HG02623 (cell line): ENCODE measurements around the gene RAB21.
"Not testable (repeated sequence)": the region's sequence is repeated elsewhere in the genome, so short reads cannot be mapped to it uniquely, and the experiment has no call there.

Source experiments
- ATAC-seq: cut with Tn5 transposase; IDR thresholded peaks from one replicate; pipeline ENCODE4 v1.9.1; 2021; ENCODE audit warnings: moderate library complexity; ENCODE audit not compliant: unreplicated experiment

RAB21 gene

DNA sequence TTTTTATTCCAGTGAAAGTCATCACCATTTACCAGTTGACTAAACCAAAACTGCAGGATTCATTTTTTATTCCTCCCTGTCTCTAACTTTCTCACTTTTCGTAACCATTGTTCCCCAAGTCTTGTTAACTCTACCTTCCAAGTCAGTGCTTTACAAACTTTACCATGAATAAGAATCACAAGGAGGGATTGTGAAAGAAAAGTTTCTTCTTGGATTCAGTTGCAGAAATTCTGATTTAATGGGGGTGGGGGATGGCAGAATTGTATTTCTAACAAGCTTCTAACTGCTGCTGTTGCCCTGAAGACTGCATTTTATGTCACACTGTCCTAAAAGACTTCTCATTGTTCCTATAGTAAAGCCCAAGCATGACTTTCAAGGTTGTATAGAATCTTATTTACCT is 5.0 kb upstream of the RAB21 start:
- ATAC-seq: no peak

DNA sequence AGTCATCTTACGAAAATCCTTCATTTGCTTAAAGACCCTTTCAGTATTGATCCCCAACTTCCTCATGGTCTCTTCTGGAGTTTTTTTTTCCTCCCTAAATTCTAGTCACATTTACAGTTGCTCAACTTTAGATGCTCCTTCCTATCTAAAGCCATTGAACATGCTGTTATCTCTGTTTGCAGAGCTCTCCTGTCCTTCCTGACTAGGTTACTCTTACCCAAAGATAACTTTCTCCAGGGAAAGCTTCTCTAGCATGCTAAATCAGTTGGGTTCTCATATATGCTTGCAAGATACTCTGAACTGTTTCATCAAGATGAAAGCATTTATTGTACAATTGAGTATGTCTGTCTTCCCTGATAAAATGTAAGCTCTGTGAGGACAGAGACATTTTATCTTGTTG is 1.8 kb upstream of the RAB21 start:
- ATAC-seq: no peak

DNA sequence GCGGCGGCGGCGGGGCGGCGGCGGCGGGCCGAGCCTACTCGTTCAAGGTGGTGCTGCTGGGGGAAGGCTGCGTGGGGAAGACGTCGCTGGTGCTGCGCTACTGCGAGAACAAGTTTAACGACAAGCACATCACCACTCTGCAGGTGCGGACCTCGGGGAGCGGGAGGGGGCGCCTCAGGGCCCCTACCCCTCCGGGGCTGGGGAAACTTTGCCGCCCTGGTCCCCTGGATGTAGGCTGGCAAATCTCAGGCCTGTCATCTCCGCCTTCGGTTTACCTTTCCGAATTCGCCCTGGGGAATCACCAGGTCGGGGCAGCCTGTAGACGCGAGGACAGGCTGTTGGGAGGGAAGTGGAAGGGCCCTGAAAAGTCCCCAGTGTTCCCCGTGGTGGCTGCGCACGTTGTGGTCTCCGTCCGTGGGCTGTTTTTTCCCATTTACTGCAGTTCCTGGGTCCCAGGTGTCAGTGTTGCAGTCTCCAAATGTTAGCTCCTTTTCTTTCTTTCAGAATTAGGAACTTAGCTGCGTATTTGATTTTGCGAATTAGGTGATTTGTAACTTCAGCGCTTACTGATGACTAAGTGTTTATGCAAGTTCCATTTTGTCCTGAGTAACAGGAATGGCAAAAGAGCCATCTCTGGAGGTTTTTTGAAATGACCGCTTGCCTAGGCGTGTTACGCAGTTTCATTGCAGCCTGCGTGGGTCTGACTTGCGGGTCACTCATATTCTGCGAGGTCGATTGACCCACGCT is 656 bp downstream of the RAB21 start:
- peak; percentile 50 for ATAC-seq

DNA sequence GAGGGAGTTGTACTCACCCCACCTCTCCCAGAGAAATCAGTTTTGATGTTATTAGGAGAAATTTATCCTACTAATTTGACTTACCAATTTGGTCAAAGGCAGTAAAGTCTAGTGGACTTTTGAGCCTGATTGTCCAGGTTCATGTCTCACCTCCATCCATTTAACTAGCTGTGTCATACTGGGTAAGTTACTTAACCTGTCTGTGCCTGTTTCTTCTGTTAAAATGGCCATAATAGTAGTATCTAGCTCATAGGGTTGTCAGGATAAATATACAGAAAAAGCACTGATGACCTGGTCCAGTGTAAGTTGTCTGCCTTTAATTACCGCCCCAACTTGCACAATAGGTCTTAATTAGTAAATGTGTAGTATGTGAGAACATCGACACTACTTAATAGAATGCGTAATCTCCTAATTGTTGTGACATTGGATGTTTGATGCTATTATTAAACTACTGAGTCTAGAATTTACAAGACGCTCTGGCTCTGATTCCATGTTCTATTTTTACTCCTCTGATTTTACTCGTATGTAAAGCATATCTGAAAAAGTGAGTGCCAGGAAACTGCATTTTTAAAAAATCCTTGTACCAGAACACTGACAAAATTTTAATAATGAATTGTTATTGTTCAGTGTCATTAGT is 1.5 kb downstream of the RAB21 start:
- ATAC-seq: no peak

DNA sequence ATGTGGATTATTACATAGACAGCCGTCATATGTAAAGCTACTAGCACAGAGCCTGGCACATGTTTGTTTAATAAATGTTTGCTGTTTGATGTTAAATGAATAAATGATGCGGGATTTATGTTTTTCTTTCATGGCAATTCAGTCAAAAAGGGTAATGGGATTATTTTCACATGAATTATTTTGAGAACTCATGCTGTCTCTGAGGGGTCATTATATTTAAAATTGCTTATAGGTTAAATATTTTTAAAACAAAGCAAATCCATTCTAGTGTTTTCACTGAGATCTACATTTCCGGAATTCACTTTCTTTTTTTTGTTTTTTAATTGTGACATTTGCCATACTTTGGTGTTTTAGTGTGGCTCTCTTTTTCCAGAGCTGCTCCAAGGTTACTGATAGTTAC is 5.3 kb downstream of the RAB21 start:
- ATAC-seq: no peak

DNA sequence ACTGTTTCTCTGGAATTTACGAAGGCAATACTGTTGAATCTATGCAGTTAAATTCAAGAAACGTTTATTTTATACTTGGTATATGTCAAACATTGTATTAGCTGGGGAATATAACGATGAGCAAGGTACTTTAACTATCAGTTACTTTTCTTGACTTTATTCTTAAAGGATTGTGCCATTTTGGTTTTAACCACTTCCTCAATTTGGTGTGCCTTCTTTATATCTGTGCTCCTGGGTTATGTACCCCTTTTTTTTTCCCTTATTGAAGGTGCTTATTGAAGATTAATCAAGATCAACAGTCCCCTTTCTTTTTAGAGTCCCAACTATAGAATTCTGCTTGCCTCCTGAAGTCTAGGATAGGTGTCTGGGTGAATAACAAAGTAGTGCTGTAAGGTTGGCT is 5.8 kb downstream of the RAB21 start:
- no peak for ATAC-seq

DNA sequence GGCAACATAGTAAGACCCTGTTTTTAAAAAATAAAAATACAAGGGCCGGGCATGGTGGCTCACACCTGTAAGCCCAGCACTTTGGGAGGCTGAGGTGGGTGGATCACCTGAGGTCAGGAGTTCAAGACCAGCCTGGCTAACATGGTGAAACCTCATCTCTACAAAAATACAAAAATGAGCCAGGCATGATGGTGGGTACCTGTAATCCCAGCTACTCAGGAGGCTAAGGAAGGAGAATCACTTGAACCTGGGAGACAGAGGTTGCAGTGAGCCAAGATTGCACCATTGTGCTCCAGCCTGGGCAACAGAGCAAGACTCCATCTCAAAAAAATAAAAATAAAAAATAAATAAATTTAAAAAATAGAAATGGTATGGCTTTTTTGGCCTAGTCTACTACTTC is 6.7 kb downstream of the RAB21 start:
- not testable (repeated sequence) for ATAC-seq

DNA sequence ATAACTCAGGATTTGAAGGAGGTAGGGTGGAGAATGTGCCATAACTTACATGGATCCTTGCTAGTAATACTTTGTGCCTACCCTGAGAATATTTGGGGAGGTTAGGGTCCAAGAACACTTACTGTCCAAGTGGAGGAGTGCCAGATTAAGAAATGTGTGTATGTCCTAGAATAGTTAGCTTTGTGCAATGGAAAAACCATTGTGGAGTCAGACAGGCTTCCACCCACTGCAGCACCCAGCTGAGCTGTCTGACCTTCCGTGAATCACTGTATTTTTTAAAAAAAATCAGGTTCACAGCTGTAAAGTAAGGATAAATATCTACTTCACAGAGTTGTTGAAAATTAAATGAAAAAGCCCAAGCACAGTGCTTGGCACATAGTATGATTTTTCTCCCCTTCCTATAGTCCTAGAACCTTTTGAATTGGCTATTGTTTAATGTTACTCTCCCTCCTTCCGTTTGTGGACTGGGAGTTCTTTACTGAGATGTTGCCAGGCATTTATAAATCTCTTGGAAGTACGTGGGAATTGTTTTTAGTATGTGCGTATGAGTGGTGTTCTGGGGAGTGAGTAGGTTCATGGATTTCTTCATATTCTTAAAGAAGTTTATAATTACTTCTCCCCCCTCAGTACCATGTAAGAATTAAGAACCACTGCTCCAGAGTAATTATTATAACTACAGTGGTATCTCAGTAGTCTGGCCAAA is 9.2 kb downstream of the RAB21 start:
- ATAC-seq: no peak

DNA sequence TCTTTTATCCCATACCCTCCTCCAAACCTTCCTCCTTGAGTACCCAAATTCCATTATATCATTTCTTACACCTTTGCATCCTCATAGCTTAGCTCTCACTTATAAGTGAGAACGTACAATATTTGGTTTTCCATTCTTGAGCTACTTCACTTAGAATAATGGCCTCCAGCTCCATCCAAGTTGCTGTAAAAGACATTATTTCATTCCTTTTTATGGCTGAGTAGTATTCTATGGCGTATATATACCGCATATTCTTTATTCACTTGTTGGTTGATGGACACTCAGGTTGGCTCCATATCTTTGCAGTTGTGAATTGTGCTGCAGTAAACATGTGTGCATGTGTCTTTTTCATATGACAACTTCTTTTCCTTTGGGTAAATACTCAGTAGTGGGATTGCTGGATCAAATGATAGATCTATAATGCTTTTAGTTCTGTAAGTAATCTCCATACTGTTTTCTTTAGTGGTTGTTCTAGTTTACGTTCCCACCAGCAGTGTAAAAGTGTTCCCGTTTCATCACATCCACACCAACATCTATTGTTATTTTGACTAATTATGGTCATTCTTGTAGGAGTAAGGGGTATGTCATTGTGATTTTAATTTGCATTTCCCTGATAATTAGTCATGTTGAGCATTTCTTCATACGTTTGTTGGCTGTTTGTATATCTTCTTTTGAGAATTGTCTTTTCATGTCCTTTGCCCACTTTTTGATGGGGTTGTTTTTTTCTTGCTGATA is 10.1 kb downstream of the RAB21 start:
- ATAC-seq: no peak

DNA sequence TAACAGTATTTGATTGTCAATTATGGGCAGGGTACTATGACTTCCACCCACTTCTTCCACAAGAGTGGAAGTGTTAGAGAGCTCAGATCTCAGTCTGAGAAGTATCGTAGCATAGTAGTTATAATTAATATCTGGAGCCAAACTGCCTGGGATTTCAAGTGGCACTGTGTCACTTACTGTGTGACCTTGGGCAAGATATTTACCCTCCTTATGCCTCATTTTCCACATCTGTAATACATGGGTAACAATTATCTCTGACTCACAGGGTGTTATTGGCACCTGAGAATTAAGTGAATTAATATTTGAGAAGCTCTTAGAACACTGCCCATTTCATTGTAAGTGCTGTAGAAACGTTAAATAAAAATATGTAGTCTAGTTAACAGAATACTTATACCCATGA is 11.5 kb downstream of the RAB21 start:
- ATAC-seq: no peak

DNA sequence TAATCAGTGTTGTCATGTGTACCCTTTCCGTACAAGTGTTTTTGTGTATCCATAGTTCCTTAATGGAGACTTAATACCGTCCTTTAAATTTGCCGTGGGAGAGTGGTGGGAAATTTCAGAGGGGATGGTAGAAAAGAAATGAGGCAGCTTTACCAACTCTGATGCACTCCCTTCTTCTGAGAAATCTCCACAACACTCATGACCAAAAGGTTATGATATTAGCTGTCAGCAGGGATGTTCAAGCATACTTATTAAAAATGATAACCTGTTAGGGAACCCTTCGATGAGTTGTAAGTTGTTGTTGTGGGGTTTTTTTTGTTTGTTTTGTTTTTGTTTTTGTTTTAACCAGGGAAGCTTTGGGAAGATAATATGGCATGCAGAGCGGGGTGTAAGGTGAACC is 12.5 kb downstream of the RAB21 start:
- no peak for ATAC-seq

DNA sequence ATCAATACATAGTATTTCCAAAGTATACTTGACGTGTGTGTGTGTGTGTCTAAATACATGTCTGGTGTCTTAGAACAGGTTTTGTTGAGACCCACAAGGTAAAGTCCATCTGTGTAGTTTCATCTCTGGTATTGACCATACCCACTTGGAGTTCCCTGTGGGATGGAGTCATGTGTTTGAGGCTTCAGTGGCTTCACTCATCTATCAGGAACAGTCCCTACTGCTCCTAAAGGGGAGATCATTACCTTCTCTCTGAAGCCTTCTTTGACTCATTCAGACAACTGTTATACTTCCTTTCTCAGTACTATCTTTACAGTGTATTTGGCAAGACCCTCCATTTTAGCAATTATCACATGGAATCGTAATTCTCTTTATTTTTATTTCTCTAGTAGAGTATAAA is 14.2 kb downstream of the RAB21 start:
- ATAC-seq: no peak

DNA sequence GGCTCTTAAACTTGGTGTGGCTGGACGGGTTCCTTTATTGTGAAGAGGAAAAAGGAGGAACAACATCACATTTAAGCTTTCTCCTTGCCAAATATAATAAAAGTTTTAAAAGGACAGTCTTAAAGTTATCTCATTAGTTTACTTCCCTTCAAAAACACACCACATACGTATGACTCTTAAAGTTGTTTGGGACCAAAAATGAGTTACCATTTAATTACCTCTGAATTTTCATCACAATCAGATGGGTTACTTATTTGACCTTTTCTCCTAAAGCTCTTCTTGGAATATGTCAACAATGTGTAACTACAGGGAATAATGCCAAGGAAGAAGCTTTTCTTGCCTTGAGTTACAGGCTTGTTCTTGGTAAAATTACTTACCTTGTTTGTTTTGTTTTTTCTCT is 16.4 kb downstream of the RAB21 start:
- ATAC-seq: no peak

DNA sequence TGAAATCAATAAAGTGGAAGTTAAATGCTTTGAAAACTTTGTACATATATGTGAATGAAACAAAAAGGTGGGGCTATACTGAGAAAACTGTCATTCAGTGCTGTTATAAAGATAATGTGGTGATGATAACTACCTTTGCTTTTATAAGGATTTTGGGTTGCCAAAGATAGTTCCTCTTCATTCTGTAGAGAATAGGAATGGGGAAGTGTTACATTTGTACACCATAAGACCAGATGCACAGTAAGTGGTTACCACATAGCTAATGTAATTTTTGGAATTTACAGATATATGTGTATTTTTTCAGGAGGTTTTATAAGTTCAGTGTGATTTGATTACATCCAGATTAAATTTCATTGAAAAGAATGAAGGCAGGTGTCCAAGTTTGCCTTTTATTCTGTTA is 18.1 kb downstream of the RAB21 start:
- no peak for ATAC-seq

DNA sequence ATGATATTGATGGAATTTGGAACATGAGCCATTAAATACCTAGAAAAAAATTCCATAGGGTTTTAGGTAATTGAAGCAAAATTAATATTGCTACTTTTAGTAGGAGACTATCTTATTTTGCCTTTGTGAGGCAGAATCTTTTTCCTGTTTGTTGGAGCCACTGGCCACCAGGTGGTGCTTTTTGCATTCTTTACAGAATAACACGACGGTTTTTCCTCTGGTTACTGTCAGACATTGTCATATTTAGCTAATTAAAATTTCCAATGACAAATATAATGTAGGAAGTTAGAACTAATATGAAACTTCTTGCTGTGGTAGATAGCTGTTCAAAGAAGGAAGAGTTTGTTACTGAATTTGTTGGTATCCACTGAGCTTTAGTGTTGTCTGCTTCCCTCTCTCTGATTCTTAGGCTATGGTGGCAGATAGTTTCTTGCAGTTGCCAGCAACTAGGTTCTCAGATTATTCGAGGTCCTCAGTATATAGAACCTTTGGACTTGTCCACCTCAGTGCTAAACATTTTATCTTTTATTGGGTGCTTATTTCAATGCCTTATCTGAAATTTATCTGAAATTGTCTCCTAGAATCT is 25.7 kb downstream of the RAB21 start:
- ATAC-seq: no peak

DNA sequence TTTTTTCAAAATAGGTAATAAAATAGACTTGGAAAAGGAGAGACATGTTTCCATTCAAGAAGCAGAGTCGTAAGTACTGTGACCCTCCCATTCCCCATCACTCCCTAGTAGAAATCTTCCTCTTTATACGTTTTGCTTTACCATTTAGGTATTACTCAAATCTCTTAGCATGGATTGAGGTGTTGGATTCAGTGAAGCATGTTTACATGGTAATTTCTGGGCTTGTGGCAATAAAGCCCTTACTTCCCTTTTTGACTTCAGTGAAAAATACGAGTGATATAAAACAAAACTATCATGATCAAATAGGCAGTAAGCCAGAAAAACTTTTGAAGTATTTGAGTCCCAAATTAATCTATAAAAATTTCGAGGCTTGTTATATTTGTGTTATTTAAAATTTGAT is 27.4 kb downstream of the RAB21 start:
- ATAC-seq: peak; percentile 68

DNA sequence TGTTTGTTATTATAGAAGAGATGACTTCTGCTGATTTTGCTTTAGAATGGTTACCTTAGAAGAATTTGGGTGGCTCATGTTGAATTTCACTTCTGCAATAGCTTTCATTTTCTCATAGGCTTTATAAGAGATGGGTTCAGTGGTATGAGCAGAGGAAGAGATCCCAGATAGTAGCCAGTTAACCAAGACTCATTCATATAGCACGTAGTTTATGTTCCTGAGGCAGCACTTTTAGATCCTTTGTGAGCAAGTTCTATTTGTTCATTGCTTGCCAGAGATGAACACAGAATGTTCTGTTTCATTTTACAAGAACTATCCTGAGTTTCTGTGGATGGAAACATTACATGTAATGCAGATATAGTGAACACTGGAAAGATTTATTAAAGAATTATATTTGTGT is 32.2 kb downstream of the RAB21 start:
- no peak for ATAC-seq

DNA sequence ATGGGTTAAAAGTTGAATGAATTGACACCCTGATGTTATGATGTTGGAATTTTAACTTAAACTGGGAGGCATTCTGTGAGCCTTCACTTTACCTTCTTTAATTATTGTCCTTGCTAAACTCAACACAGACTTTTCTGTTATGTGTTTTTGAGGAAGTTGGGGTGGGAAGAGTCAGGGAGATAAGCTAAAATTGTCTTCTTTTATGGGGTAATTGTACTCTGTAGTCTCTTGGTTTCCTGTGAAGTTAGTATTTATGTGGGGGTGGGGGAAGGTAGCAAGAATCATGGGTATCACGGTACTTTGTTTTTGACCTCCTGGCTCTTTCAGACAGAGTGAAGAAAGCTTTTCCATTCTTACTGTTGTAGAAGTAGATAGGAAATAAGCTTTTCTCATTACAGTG is 32.9 kb downstream of the RAB21 start:
- ATAC-seq: no peak

DNA sequence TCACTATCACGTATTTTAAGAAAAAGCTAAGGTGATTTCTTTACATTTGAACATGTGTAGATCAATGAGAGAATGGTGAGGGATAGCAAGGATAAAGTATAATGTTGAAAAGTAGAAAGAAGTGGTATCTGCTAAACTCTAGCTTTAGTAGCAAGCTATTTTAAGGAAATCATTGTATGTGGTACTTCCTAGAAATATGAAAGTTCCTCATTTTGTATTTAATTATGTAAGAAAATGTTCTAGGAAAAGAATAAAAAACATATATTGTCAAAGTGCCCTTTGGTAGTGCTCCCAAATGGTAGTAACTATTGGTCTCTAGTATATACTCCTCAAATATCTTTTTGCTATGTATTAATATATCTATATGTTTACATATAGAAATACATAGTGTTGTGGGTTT is 35.7 kb downstream of the RAB21 start:
- no peak for ATAC-seq

DNA sequence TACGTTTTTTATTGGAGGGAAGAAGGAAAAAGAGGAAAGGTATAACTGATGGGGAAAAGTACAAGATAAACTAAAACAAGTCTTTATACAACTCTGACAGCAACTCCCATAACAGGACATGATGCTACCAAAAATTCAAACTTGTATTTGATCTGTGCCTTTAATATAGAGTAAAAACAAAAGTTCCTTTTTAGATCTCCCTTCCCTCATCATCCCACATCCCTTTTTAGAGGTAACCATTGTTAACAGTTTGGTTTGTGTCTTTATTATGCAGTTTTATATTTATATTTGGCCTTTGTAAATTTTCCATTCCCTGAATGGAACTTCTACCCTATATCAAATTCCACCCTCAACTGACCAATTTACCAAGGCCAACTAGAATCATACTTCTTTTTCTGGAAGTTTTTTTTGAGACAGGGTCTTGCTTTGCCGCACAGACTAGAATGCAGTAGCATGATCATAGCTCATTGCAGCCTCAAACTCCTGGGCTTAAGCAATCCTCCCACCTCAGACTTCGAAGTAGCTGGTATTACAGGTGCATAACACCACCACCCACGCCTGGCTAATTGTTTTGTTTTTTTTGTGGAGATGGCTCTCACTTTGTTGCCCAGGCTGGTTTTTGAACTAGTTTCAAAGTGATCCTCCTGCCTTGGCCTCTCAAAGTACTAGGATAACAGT is 36.9 kb downstream of the RAB21 start:
- no peak for ATAC-seq

DNA sequence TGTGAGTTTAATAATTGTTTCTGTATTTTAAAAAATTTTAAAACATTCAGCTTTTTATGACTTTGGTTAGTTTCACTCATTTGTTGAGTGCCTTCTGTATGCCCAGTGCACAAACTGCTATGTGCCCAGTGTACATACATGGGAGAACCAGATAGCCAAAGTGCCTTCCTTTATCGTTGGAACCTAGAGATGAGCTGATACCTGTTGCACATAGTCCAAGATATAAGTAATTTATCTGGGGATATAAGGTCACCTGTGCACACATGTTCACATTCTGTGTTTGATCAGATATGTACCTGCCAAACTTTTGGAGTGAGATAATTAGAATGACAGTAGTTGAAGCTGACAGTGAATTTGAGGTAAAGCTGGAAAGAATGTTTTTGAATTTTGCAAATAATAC is 37.9 kb downstream of the RAB21 start:
- ATAC-seq: no peak
